Activated CD4-positive, alpha-beta T cell treated with anti-CD3 and anti-CD28 coated beads, Interleukin-2, amount 10 ng/mL, durations not matched to agents 7 days and 5 days (primary cell): ENCODE measurements around the gene SCD5. TPM values are rescaled to one million over a fixed set of nuclear protein-coding genes. Genes with fewer than 3 reads are reported as not detected.

Source experiments
- CTCF ChIA-PET: fragments of 350-600 bp; sonication (Branson Sonifier 250); formaldehyde crosslinking; loops from one replicate; lab custom pipeline; 2021; ENCODE audit warnings: antibody characterized with exemption; lab: Charles Lee
- POLR2A ChIA-PET: fragments of 350-600 bp; sonication (Branson Sonifier 250); formaldehyde crosslinking; loops from one replicate; lab custom pipeline; 2021; ENCODE audit warnings: antibody characterized with exemption; lab: Charles Lee
- DNase-seq: peaks from one replicate; pipeline ENCODE4 v3.0.0-alpha.2; 2020
- H3K27ac Mint-ChIP-seq: one replicate; pipeline ENCODE4 v1.8.0; 2021; ENCODE audit warnings: mild to moderate bottlenecking, moderate library complexity, mixed read lengths
- H3K27me3 Mint-ChIP-seq: one replicate; pipeline ENCODE4 v1.8.0; 2021; ENCODE audit warnings: mixed read lengths
- H3K36me3 Mint-ChIP-seq: one replicate; pipeline ENCODE4 v1.8.0; 2021; ENCODE audit warnings: low read depth, mixed read lengths
- H3K4me1 Mint-ChIP-seq: one replicate; pipeline ENCODE4 v1.8.0; 2021; ENCODE audit warnings: mixed read lengths
- H3K4me3 Mint-ChIP-seq: one replicate; pipeline ENCODE4 v1.8.0; 2021; ENCODE audit warnings: mild to moderate bottlenecking, moderate library complexity, mixed read lengths
- H3K9me3 Mint-ChIP-seq: one replicate; pipeline ENCODE4 v1.8.0; 2021; ENCODE audit warnings: mixed read lengths
- total RNA-seq, 2 experiments: library from RNA; stranded (reverse); gene quantifications; one replicate each; pipeline ENCODE4 v1.2.3, GENCODE V29; 2021

Gene SCD5
- total RNA-seq, 2 experiments from 2014 or later: 2.0 TPM

DNA sequence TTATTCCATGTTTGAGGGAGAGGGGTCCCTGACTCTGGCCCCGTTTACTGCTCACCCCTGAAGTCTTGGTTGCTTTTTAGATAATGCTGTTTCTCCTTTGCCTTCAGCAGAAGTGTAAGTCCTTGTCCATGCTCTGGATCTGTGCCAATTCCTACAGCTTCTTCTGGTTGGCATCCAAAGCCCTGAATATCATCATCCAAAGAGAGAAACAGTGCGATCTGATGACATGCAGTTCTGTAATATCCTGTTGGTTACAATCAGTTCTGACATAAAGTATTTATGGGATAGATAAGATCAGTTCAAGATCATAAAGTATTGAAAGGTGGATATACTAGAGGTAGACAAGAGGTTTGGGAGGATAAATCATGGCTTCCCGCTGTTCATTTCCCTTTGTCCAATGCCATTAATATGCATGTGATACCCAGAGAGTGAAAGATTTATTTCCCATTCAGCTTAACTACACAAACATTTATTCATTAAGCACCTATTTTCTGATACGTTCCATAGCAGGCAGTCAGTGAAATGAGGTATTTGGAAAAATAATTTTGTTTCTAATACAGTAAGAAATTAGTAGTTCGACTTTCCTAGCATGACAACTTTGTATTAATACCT, 183.7 kb downstream of the SCD5 start:
- Mint-ChIP-seq H3K27me3 (peaks cover 2% of the 10 kb centered on the region), H3K36me3 (no peaks in the 10 kb centered on the region), H3K9me3 (no peaks in the 10 kb centered on the region), H3K4me1 (no peaks in the 10 kb centered on the region), H3K27ac (no peak overlapping the region), H3K4me3 (no peak overlapping the region)
- ChIA-PET CTCF (no interaction called here), POLR2A (no interaction called here)
- DNase-seq: no peak

DNA sequence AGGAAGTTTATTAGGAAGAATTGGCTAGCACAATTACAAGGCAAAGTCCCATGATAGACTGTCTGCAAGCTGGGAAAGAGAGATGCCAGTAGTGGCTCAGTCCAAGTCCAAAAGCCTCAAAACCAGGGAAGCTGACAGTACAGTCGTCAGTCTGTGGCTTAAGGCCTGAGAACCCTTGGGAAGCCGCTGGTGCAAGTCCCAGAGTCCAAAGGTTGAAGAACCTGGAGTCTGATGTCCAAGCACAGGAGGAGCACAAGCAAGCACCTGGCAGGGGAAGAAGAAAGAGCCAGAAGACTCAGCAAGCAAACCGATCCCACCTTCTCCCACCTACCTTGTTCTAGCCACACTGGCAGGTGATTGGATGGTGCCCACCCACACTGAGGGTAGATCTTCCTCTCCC, 185.5 kb downstream of the SCD5 start:
- Mint-ChIP-seq H3K27ac (no peak overlapping the region), H3K27me3 (peaks cover 2% of the 10 kb centered on the region), H3K36me3 (no peaks in the 10 kb centered on the region), H3K4me1 (no peaks in the 10 kb centered on the region), H3K9me3 (no peaks in the 10 kb centered on the region), H3K4me3 (no peak overlapping the region)
- no peak for DNase-seq
- ChIA-PET CTCF (interaction anchor here (0.6 to 0.9 kb wide), 2 partner anchors 12 to 648 kb away, joined by 3 read pairs; no protein-coding TSS in a partner anchor), POLR2A (no interaction called here)

GRCh38 chr4:82611982-82612381, 186.6 kb downstream of the SCD5 start:
- no peaks in the 10 kb centered on the region for H3K9me3 Mint-ChIP-seq
- ChIA-PET CTCF (interaction anchor here (0.9 to 1.3 kb wide), 2 partner anchors 11 to 13 kb away, joined by 3 read pairs; no protein-coding TSS in a partner anchor), POLR2A (no interaction called here)
- no peaks in the 10 kb centered on the region for H3K4me1 Mint-ChIP-seq
- H3K27me3 Mint-ChIP-seq: peaks cover 2% of the 10 kb centered on the region
- H3K36me3 Mint-ChIP-seq: no peaks in the 10 kb centered on the region
- no peak overlapping the region for H3K27ac Mint-ChIP-seq
- H3K4me3 Mint-ChIP-seq: no peak overlapping the region
- DNase-seq: no peak

GRCh38 chr4:82611527-82611926, 187.1 kb downstream of the SCD5 start:
- no peak for DNase-seq
- CTCF ChIA-PET: interaction anchor here (1.3 kb wide), 1 partner anchor 11 kb away, joined by 3 read pairs; no protein-coding TSS in a partner anchor
- no peak overlapping the region for H3K27ac Mint-ChIP-seq
- H3K4me3 Mint-ChIP-seq: no peak overlapping the region
- no peaks in the 10 kb centered on the region for H3K36me3 Mint-ChIP-seq
- peaks cover 2% of the 10 kb centered on the region for H3K27me3 Mint-ChIP-seq
- POLR2A ChIA-PET: no interaction called here
- no peaks in the 10 kb centered on the region for H3K4me1 Mint-ChIP-seq
- H3K9me3 Mint-ChIP-seq: no peaks in the 10 kb centered on the region

DNA sequence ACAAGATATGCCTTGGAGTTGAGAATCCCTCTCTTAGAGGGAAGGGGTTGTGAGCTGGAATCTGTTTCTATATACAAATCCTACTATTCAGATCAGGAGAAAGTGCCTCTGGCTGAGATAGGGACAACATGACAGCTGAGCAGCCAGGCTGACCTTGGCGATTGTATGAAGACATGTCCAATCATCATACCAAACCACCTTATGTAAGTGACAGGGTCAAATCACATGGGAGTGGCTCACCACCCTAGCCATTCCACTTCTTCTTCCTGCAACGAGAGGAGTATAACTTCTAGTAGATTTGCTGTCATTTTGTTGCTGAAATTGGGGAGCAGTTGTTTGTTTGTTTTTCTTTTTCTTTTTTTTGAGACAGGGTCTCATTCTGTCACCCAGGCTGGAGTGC, 188.6 kb downstream of the SCD5 start:
- no peaks in the 10 kb centered on the region for H3K4me1 Mint-ChIP-seq
- H3K27ac Mint-ChIP-seq: no peak overlapping the region
- DNase-seq: no peak
- CTCF ChIA-PET: interaction anchor here (0.6 kb wide), 1 partner anchor 9 kb away, joined by 3 read pairs; no protein-coding TSS in a partner anchor
- H3K27me3 Mint-ChIP-seq: peaks cover 2% of the 10 kb centered on the region
- no peaks in the 10 kb centered on the region for H3K9me3 Mint-ChIP-seq
- POLR2A ChIA-PET: no interaction called here
- no peaks in the 10 kb centered on the region for H3K36me3 Mint-ChIP-seq
- no peak overlapping the region for H3K4me3 Mint-ChIP-seq

DNA sequence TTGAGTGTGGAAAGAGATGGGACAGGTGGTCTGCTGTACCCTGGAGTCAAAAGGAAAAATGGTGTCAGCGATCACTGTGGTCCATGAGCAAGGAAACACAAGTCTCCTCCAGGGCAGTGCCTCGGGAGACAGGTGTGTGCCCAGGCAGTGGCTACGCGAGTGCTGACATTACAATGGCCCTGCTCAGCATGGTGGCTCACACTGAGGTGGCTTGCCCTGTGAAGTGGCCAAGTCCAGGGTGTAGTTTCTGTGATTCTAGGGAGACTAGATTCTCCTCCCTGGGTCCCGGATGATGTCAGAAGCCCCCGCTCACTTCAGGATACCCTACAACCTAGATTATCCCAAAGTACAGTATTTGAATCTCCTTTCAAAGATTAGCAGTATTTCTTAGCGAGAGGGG, 192.0 kb downstream of the SCD5 start:
- DNase-seq: no peak
- ChIA-PET CTCF (no interaction called here), POLR2A (no interaction called here)
- Mint-ChIP-seq H3K36me3 (no peaks in the 10 kb centered on the region), H3K4me3 (no peak overlapping the region), H3K27ac (no peak overlapping the region), H3K27me3 (no peaks in the 10 kb centered on the region), H3K9me3 (no peaks in the 10 kb centered on the region), H3K4me1 (no peaks in the 10 kb centered on the region)

DNA sequence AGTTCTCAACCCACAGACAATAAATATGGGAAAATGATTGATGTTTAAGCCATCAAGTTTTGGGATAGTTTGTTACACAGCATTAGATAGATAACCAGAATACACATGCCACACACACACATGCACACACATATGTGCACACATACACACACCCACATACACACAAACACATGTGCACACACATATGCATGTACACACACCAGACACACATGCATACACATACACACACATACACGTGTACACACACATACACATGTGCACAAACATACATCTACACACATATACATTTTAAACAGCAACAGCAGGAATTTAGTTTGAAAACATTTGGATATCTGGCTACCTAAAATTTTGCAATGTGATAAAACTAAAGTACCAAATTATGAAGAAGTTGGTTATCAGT, 194.1 kb downstream of the SCD5 start:
- no peak for DNase-seq
- ChIA-PET CTCF (no interaction called here), POLR2A (no interaction called here)
- H3K36me3 Mint-ChIP-seq: no peaks in the 10 kb centered on the region
- no peaks in the 10 kb centered on the region for H3K4me1 Mint-ChIP-seq
- no peak overlapping the region for H3K27ac Mint-ChIP-seq
- H3K27me3 Mint-ChIP-seq: no peaks in the 10 kb centered on the region
- no peak overlapping the region for H3K4me3 Mint-ChIP-seq
- no peaks in the 10 kb centered on the region for H3K9me3 Mint-ChIP-seq

GRCh38 chr4:82601242-82602015, 197.2 kb downstream of the SCD5 start:
- H3K27me3 Mint-ChIP-seq: no peaks in the 10 kb centered on the region
- CTCF ChIA-PET: interaction anchor here (0.5 to 1.1 kb wide), 2 partner anchors 9 to 11 kb away, joined by 3 read pairs; no protein-coding TSS in a partner anchor

GRCh38 chr4:82599336-82599735, 199.3 kb downstream of the SCD5 start:
- Mint-ChIP-seq H3K9me3 (no peaks in the 10 kb centered on the region), H3K27me3 (no peaks in the 10 kb centered on the region), H3K27ac (no peak overlapping the region), H3K4me1 (no peaks in the 10 kb centered on the region), H3K4me3 (no peak overlapping the region), H3K36me3 (no peaks in the 10 kb centered on the region)
- CTCF ChIA-PET: interaction anchor here (0.7 kb wide), 1 partner anchor 58 kb away, joined by 5 read pairs; no protein-coding TSS in a partner anchor
- POLR2A ChIA-PET: no interaction called here
- DNase-seq: no peak

More at GRCh38 chr4:82601242-82602015, 197.2 kb downstream of the SCD5 start:
- no peaks in the 10 kb centered on the region for H3K36me3 Mint-ChIP-seq
- no peak for DNase-seq
- no peaks in the 10 kb centered on the region for H3K9me3 Mint-ChIP-seq
- H3K27ac Mint-ChIP-seq: no peak overlapping the region
- no peak overlapping the region for H3K4me3 Mint-ChIP-seq
- POLR2A ChIA-PET: no interaction called here
- no peaks in the 10 kb centered on the region for H3K4me1 Mint-ChIP-seq

- Mint-ChIP-seq H3K4me3 (no peak overlapping the region), H3K4me1 (no peaks in the 10 kb centered on the region), H3K27me3 (peaks cover 14% of the 10 kb centered on the region), H3K27ac (no peak overlapping the region), H3K36me3 (no peaks in the 10 kb centered on the region), H3K9me3 (no peaks in the 10 kb centered on the region)
- ChIA-PET POLR2A (no interaction called here), CTCF (no interaction called here)
- no peak for DNase-seq
Observed at GRCh38 chr4:82594456-82594855, 204.1 kb downstream of the SCD5 start.

- H3K27me3 Mint-ChIP-seq: peaks cover 18% of the 10 kb centered on the region
- ChIA-PET POLR2A (no interaction called here), CTCF (no interaction called here)
- H3K36me3 Mint-ChIP-seq: no peaks in the 10 kb centered on the region
- DNase-seq: no peak
- no peak overlapping the region for H3K27ac Mint-ChIP-seq
- H3K4me3 Mint-ChIP-seq: no peak overlapping the region
- H3K4me1 Mint-ChIP-seq: no peaks in the 10 kb centered on the region
- no peaks in the 10 kb centered on the region for H3K9me3 Mint-ChIP-seq
Observed at GRCh38 chr4:82593411-82593810, 205.2 kb downstream of the SCD5 start.

- no peaks in the 10 kb centered on the region for H3K36me3 Mint-ChIP-seq
- H3K4me1 Mint-ChIP-seq: no peaks in the 10 kb centered on the region
- peaks cover 20% of the 10 kb centered on the region for H3K27me3 Mint-ChIP-seq
- ChIA-PET POLR2A (no interaction called here), CTCF (interaction anchor here (0.7 kb wide), 1 partner anchor 37 kb away, joined by 3 read pairs; no protein-coding TSS in a partner anchor)
- DNase-seq: no peak
- no peaks in the 10 kb centered on the region for H3K9me3 Mint-ChIP-seq
- H3K4me3 Mint-ChIP-seq: no peak overlapping the region
- H3K27ac Mint-ChIP-seq: no peak overlapping the region
Observed at GRCh38 chr4:82592639-82593038, 206.0 kb downstream of the SCD5 start.

GRCh38 chr4:82591592-82591991, 207.0 kb downstream of the SCD5 start:
- Mint-ChIP-seq H3K4me3 (no peak overlapping the region), H3K9me3 (no peaks in the 10 kb centered on the region), H3K27ac (no peak overlapping the region), H3K36me3 (no peaks in the 10 kb centered on the region), H3K27me3 (peaks cover 20% of the 10 kb centered on the region), H3K4me1 (no peaks in the 10 kb centered on the region)
- no peak for DNase-seq
- CTCF ChIA-PET: no interaction called here
- POLR2A ChIA-PET: no interaction called here
